SK-N-SH (cell line): ENCODE data around the gene TIGD2. TPM values are rescaled to one million over a fixed set of nuclear protein-coding genes. Genes with fewer than 3 reads are reported as not detected.

ENCODE experiments used
- CTCF ChIA-PET: fragments of 300-600, 350-600 bp; formaldehyde crosslinking; extraction: SDS; loops from one replicate; lab custom pipeline; 2021; lab: Yijun Ruan, JAX
- POLR2A ChIA-PET: fragments of 350-600 bp; sonication (Branson Sonifier 250); formaldehyde crosslinking; extraction: SDS; loops from one replicate; lab custom pipeline; 2020; ENCODE audit warnings: antibody characterized with exemption, inconsistent platforms; lab: Yijun Ruan, JAX
- DNase-seq: peaks from one replicate; pipeline ENCODE4 v3.0.0; 2012
- H2AFZ ChIP-seq: fragments of 200-600 bp; sonication (generic); 2 replicates; pipeline ENCODE4 v1.8.1; 2016; ENCODE audit warnings: antibody characterized with exemption, mild to moderate bottlenecking, low read depth
- H3F3A ChIP-seq: fragments of 200-600 bp; sonication (generic); replicated peaks from 2 replicates; pipeline ENCODE3; 2016; ENCODE audit warnings: antibody characterized with exemption, mild to moderate bottlenecking; ENCODE audit not compliant: insufficient read depth
- H3K27ac ChIP-seq, 2 experiments: fragments of 200-500 bp in 1 of 2; fragments of 200-600 bp in 1 of 2; sonication (Bioruptor generic) in 1 of 2; sonication (generic), shearing (Covaris generic) in 1 of 2; 2 replicates each; pipeline versions ENCODE4 v1.5.1 to v1.6.1; 2014 to 2016; ENCODE audit warnings: low read depth in 2 of 2, inconsistent platforms in 1 of 2, low read length in 1 of 2, mild to moderate bottlenecking in 1 of 2, mixed read lengths in 1 of 2
- H3K27me3 ChIP-seq: fragments of 200-600 bp; sonication (generic), shearing (Covaris generic); 2 replicates; pipeline ENCODE4 v1.6.1; 2016; ENCODE audit warnings: mixed run types; ENCODE audit not compliant: insufficient read depth
- H3K36me3 ChIP-seq, 2 experiments: fragments of 200-500 bp in 1 of 2; fragments of 200-600 bp in 1 of 2; sonication (Bioruptor generic) in 1 of 2; sonication (generic) in 1 of 2; replicated peaks in 1 of 2; 2 replicates each; pipeline versions ENCODE3 to v1.5.1; 2014 to 2016; ENCODE audit warnings: low read length in 1 of 2, mild to moderate bottlenecking in 1 of 2; ENCODE audit not compliant: insufficient read depth in 2 of 2, control insufficient read depth in 1 of 2
- H3K4me1 ChIP-seq, 2 experiments: fragments of 200-500 bp in 1 of 2; fragments of 200-600 bp in 1 of 2; sonication (Bioruptor generic) in 1 of 2; sonication (generic), shearing (Covaris generic) in 1 of 2; 2 replicates each; pipeline versions ENCODE4 v1.5.1 to v1.6.1; 2014 to 2016; ENCODE audit warnings: low read depth in 1 of 2, low read length in 1 of 2, mixed run types in 1 of 2; ENCODE audit not compliant: insufficient read depth in 2 of 2, control insufficient read depth in 1 of 2
- H3K4me2 ChIP-seq: fragments of 200-600 bp; sonication (generic), shearing (Covaris generic); 2 replicates; pipeline ENCODE4 v1.6.1; 2017; ENCODE audit warnings: mixed run types
- H3K4me3 ChIP-seq, 2 experiments: fragments of 200-500 bp in 1 of 2; fragments of 200-600 bp in 1 of 2; sonication (Bioruptor generic) in 1 of 2; sonication (generic), shearing (Covaris generic) in 1 of 2; 2 replicates each; pipeline versions ENCODE4 v1.5.1 to v1.8.1; 2014 to 2016; ENCODE audit warnings: low read depth in 2 of 2, inconsistent platforms in 1 of 2, low read length in 1 of 2, mild to moderate bottlenecking in 1 of 2, mixed read lengths in 1 of 2, moderate library complexity in 1 of 2
- H3K79me2 ChIP-seq: fragments of 200-600 bp; sonication (generic); 2 replicates; pipeline ENCODE4 v1.8.1; 2017; ENCODE audit warnings: mild to moderate bottlenecking; ENCODE audit not compliant: insufficient read depth
- H3K9ac ChIP-seq: fragments of 200-600 bp; sonication (generic); 2 replicates; pipeline ENCODE4 v1.6.1; 2017; ENCODE audit warnings: mixed run types
- H3K9me2 ChIP-seq: fragments of 200-600 bp; sonication (generic); 2 replicates; pipeline ENCODE4 v1.6.1; 2017; ENCODE audit warnings: mixed run types
- H3K9me3 ChIP-seq: fragments of 200-600 bp; sonication (generic); 2 replicates; pipeline ENCODE4 v1.6.1; 2017; ENCODE audit warnings: mixed run types, mild to moderate bottlenecking, moderate library complexity
- H4K20me1 ChIP-seq: fragments of 200-600 bp; sonication (generic); 2 replicates; pipeline ENCODE4 v1.6.1; 2017; ENCODE audit warnings: mild to moderate bottlenecking, mixed run types; ENCODE audit not compliant: insufficient read depth
- CTCF ChIP-seq: fragments of 200-600 bp; sonication (generic); IDR thresholded peaks from 2 replicates; pipeline ENCODE4 v1.6.1; 2017; ENCODE audit warnings: antibody characterized with exemption, mild to moderate bottlenecking, moderate library complexity
- EP300 ChIP-seq, 2 experiments: IDR thresholded peaks; 2 replicates each; pipeline versions ENCODE4 v1.4.0 to v1.6.1; 2012; ENCODE audit warnings: borderline replicate concordance in 1 of 2, low read depth in 1 of 2, low read length in 1 of 2
- FOSL2 ChIP-seq: IDR thresholded peaks from 2 replicates; pipeline ENCODE4 v1.4.0; 2012; ENCODE audit warnings: low read depth, mild to moderate bottlenecking, moderate library complexity, borderline replicate concordance
- FOXJ3 ChIP-seq: sonication (generic); formaldehyde crosslinking; IDR thresholded peaks from 2 replicates; pipeline ENCODE4 v1.5.1; 2020; ENCODE audit warnings: mild to moderate bottlenecking, missing genetic modification reagents
- FOXM1 ChIP-seq: IDR thresholded peaks from 2 replicates; pipeline ENCODE4 v1.4.0; 2012; ENCODE audit warnings: low read depth, mild to moderate bottlenecking
- GABPA ChIP-seq: IDR thresholded peaks from 2 replicates; pipeline ENCODE4 v1.4.0; 2012; ENCODE audit warnings: low read depth, mild to moderate bottlenecking
- JUND ChIP-seq: IDR thresholded peaks from 2 replicates; pipeline ENCODE4 v1.4.0; 2012
- MAX ChIP-seq: IDR thresholded peaks from 2 replicates; pipeline ENCODE4 v1.4.0; 2012; ENCODE audit warnings: low read depth
- MEF2A ChIP-seq: IDR thresholded peaks from 2 replicates; pipeline ENCODE4 v1.4.0; 2012; ENCODE audit warnings: low read depth, borderline replicate concordance
- POLR2AphosphoS5 ChIP-seq: IDR thresholded peaks from 2 replicates; pipeline ENCODE4 v1.6.1; 2012; ENCODE audit warnings: low read depth, low read length
- RAD21 ChIP-seq: IDR thresholded peaks from 2 replicates; pipeline ENCODE4 v1.6.1; 2012; ENCODE audit warnings: mild to moderate bottlenecking, low read length
- RCOR1 ChIP-seq: fragments of 150-350 bp; IDR thresholded peaks from 2 replicates; pipeline ENCODE4 v1.6.1; 2017; ENCODE audit warnings: antibody characterized with exemption, low read length
- RFX5 ChIP-seq: IDR thresholded peaks from 2 replicates; pipeline ENCODE4 v1.6.1; 2012; ENCODE audit warnings: mild to moderate bottlenecking, improper control_type of control experiment, low read length
- RXRA ChIP-seq: IDR thresholded peaks from 2 replicates; pipeline ENCODE4 v1.4.0; 2012; ENCODE audit warnings: low read depth, mild to moderate bottlenecking, borderline replicate concordance
- SMC3 ChIP-seq: IDR thresholded peaks from 2 replicates; pipeline ENCODE4 v1.6.1; 2012; ENCODE audit warnings: low read depth, low read length, improper control_type of control experiment
- TCF12 ChIP-seq: IDR thresholded peaks from 2 replicates; pipeline ENCODE4 v1.4.0; 2012
- TEAD4 ChIP-seq: IDR thresholded peaks from 2 replicates; pipeline ENCODE4 v1.4.0; 2012; ENCODE audit warnings: mild to moderate bottlenecking, borderline replicate concordance; ENCODE audit not compliant: insufficient read depth
- WGBS: methylation state at CpG from one replicate; pipeline ENCODE4 v1.1.6; 2017; ENCODE audit warnings: low lambda C conversion rate; 5-methylcytosine and 5-hydroxymethylcytosine counted together
- polyA plus RNA-seq, 3 experiments: library from polyadenylated mRNA; depleted of rRNA; stranded (reverse); fragments of >200 nt; gene quantifications; 2 replicates each; pipeline ENCODE4 v1.2.3, GENCODE V29; 2012
- TF ChIP-seq, protein P1 (sequence below): IDR thresholded peaks from 2 replicates; pipeline ENCODE4; 2012
- TF ChIP-seq, protein P2 (sequence below): IDR thresholded peaks from 2 replicates; pipeline ENCODE4 v1.4.0; 2012; ENCODE audit warnings: low read depth, borderline replicate concordance
- TF ChIP-seq, protein P3 (sequence below): IDR thresholded peaks from 2 replicates; pipeline ENCODE4 v1.4.0; 2012; ENCODE audit warnings: low read depth, borderline replicate concordance

Gene TIGD2
- polyA plus RNA-seq, 1 of the 3 experiments (the other 2 are of a cell fraction): 0.84 TPM

DNA sequence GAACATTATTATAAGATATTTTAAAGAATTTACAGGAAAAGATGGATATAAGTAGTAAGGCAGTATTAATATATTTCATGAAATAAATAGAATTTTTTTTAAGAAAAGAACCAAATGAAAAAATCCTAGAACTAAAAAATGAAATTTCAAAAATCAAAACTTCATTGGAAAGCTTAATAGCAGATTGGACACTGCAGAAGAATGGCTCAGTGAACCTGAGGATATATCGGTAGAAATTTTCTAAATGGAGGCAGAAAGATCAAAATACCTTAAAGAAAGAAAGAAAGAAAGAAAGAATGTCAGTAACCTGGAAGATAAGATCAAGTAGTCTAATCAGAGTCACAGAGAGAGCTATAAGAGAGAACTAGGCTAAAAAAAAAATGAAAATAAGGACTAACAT lies 33.0 kb upstream of the TIGD2 start:
- TF ChIP-seq FOSL2 (no peak), TCF12 (no peak), GABPA (no peak), EP300 (IDR thresholded peaks at IDR 0.05; ENCODE audit: borderline replicate concordance in 1 of 2, low read depth in 1 of 2, low read length in 1 of 2) (no peak), MAX (no peak), RAD21 (no peak), MEF2A (no peak)
- TF ChIP-seq, all 33 proteins: peak for 0
- POLR2A ChIA-PET: no interaction called here
- Histone ChIP-seq H3K9me3 (no peaks in the 10 kb centered on the region), H3F3A (no peaks in the 10 kb centered on the region), H3K4me2 (no peak overlapping the region), H4K20me1 (no peaks in the 10 kb centered on the region), H3K9me2 (no peaks in the 10 kb centered on the region), H3K4me3 (no peak overlapping the region), H2AFZ (no peak overlapping the region), H3K9ac (no peak overlapping the region), H3K27ac (no peak overlapping the region), H3K27me3 (no peaks in the 10 kb centered on the region), H3K36me3 (no peaks in the 10 kb centered on the region), H3K4me1 (no peaks in the 10 kb centered on the region), H3K79me2 (no peaks in the 10 kb centered on the region)
- no peak for DNase-seq
- 11% methylated on average over 1 of the region's 1 CpG for WGBS
- CTCF ChIA-PET: no interaction called here

DNA sequence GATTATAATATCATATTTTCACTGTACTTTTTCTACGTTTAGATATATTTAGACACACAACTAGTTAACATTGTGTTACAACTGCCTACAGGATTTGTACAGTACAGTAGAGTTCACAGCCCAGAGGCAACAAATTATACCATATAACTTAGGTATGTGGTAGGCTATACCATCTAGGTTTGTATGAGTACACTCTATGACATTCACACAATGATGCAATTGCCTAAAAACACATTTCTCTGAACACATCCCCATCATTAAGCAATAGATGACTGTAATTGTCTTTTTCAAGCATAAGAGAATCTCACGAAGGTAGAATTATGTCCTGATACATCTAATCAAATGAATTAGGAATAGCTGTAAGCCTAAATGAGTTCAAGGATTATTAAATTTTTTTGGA lies 12.3 kb upstream of the TIGD2 start:
- Histone ChIP-seq H2AFZ (no peak overlapping the region), H3K9me3 (no peaks in the 10 kb centered on the region), H3K27ac (no peak overlapping the region), H3K36me3 (no peaks in the 10 kb centered on the region), H3K4me3 (no peak overlapping the region), H3K9me2 (no peaks in the 10 kb centered on the region), H3K9ac (no peak overlapping the region), H3F3A (no peaks in the 10 kb centered on the region), H3K27me3 (no peaks in the 10 kb centered on the region; the same call in 1 of the 2 replicates), H3K4me2 (no peak overlapping the region), H4K20me1 (no peaks in the 10 kb centered on the region)
- DNase-seq: no peak
- 30% methylated on average over 2 of the region's 2 CpGs for WGBS
- CTCF ChIA-PET: no interaction called here
- TF ChIP-seq POLR2AphosphoS5 (no peak), RAD21 (no peak), FOXJ3 (CRISPR knock-in tag) (no peak), FOXM1 (no peak), CTCF (no peak), SMC3 (no peak), RXRA (no peak), MEF2A (no peak), GABPA (no peak), RCOR1 (no peak), JUND (no peak), EP300 (IDR thresholded peaks at IDR 0.05; ENCODE audit: borderline replicate concordance in 1 of 2, low read depth in 1 of 2, low read length in 1 of 2) (no peak), RFX5 (no peak), TEAD4 (no peak), FOSL2 (no peak)
- TF ChIP-seq, protein P1, sequence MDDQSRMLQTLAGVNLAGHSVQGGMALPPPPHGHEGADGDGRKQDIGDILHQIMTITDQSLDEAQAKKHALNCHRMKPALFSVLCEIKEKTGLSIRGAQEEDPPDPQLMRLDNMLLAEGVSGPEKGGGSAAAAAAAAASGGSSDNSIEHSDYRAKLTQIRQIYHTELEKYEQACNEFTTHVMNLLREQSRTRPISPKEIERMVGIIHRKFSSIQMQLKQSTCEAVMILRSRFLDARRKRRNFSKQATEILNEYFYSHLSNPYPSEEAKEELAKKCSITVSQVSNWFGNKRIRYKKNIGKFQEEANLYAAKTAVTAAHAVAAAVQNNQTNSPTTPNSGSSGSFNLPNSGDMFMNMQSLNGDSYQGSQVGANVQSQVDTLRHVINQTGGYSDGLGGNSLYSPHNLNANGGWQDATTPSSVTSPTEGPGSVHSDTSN: no peak
- TF ChIP-seq, protein P2, sequence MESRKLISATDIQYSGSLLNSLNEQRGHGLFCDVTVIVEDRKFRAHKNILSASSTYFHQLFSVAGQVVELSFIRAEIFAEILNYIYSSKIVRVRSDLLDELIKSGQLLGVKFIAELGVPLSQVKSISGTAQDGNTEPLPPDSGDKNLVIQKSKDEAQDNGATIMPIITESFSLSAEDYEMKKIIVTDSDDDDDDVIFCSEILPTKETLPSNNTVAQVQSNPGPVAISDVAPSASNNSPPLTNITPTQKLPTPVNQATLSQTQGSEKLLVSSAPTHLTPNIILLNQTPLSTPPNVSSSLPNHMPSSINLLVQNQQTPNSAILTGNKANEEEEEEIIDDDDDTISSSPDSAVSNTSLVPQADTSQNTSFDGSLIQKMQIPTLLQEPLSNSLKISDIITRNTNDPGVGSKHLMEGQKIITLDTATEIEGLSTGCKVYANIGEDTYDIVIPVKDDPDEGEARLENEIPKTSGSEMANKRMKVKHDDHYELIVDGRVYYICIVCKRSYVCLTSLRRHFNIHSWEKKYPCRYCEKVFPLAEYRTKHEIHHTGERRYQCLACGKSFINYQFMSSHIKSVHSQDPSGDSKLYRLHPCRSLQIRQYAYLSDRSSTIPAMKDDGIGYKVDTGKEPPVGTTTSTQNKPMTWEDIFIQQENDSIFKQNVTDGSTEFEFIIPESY: no peak
- TF ChIP-seq, protein P3, sequence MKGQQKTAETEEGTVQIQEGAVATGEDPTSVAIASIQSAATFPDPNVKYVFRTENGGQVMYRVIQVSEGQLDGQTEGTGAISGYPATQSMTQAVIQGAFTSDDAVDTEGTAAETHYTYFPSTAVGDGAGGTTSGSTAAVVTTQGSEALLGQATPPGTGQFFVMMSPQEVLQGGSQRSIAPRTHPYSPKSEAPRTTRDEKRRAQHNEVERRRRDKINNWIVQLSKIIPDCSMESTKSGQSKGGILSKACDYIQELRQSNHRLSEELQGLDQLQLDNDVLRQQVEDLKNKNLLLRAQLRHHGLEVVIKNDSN: no peak
- TF ChIP-seq, all 33 proteins: peak for 0
- Histone ChIP-seq H3K79me2 (no peaks in the 10 kb centered on the region), H3K4me1 (no peaks in the 10 kb centered on the region)
- POLR2A ChIA-PET: no interaction called here
